MG63 (cell line): Measurements from ENCODE around the gene COL1A2. TPM values are rescaled to one million over a fixed set of nuclear protein-coding genes. Genes with fewer than 3 reads are reported as not detected.

Experiments
- DNase-seq: peaks from one replicate; pipeline ENCODE4 v3.0.0-alpha.2; 2020
- H3K27me3 ChIP-seq: fragments of 250-450 bp; sonication (Bioruptor Pico); 2 replicates; pipeline ENCODE4 v1.5.1; 2020; ENCODE audit warnings: mild to moderate bottlenecking, moderate library complexity
- H3K36me3 ChIP-seq: fragments of 250-450 bp; sonication (Bioruptor Pico); 2 replicates; pipeline ENCODE4 v1.5.1; 2020; ENCODE audit warnings: mild to moderate bottlenecking, moderate library complexity
- H3K4me3 ChIP-seq: fragments of 250-450 bp; sonication (Bioruptor Pico); 2 replicates; pipeline ENCODE4 v1.5.1; 2020; ENCODE audit warnings: mild to moderate bottlenecking, moderate library complexity
- H3K9me3 ChIP-seq: fragments of 250-450 bp; sonication (Bioruptor Pico); 2 replicates; pipeline ENCODE4 v1.5.1; 2020; ENCODE audit warnings: mild to moderate bottlenecking, moderate library complexity
- total RNA-seq: library from RNA; depleted of rRNA; stranded (reverse); fragments of >200 nt; shearing (Covaris generic); gene quantifications from 2 replicates; pipeline ENCODE4 v1.2.3, GENCODE V29; 2014; ENCODE audit warnings: low replicate concordance

Gene COL1A2
- total RNA-seq, 1 experiment from 2014 or later = 306 TPM

DNA sequence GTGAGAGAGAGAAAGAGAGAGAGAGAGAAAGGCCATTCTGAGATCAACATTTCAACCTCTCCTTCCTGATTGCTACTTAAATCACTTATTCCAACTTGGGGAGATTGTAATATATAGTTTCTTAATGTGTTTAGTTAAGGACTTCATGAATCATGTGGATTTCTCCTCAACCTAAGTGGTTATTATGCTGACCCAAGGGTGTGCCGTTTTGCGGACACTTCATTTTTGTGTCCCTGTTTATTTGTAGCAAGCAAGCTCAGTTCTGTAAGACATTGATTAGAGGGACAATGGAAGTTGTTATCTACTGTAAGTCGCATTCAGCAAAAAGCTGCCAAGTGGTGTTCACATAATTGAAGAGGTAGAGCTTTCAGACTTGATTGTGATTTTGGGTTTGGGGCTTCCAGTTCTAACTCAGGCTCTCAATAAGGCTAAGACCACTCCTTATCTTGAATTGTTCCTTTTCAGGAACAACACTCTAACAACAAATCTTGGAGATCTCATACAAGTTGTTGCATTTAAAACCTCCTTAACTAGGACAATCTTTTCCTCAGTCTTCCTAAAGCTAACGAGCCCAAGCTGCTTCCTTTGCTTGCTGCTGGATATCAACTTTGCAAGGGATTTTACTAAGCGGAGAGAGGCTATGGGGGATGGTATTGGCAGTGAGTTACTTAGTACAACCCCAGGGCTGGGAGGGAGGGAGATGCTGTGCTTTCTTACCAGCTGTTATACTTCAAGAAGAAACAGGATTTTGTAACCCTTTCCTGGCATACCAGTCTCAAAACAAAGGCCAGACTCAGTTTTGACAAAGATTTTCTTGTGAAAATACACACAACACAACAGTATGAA is 19.8 kb upstream of the COL1A2 start:
- Histone ChIP-seq H3K36me3 (no peaks in the 10 kb centered on the region), H3K27me3 (no peaks in the 10 kb centered on the region), H3K4me3 (peak overlapping the region; percentile 16; the same call in 1 of the 2 replicates), H3K9me3 (no peaks in the 10 kb centered on the region)
- DNase-seq = peak; percentile 64

DNA sequence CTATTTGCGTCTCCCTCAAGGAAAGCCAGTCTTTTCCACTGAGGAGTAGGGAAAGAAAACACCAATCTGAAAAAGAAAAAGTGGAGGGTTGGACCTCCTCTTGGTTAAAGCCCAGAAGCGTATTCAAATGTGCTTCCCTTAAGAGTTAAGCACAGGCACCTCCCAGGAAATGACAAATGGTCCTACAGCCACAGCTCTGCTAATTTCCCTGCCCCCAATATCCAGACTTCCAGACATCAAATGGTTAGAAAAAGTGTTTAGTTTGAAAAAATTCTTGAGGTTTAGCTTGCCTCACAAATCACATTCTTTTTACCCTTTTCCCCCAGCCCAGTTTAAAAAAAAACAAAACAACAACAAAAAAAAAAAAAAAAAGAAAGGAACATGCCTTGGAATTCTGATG is 19.0 kb upstream of the COL1A2 start:
- DNase-seq = peak; percentile 61
- no peak overlapping the region; the same call in 1 of the 2 replicates for H3K4me3 ChIP-seq
- no peaks in the 10 kb centered on the region for H3K9me3 ChIP-seq
- H3K36me3 ChIP-seq = no peaks in the 10 kb centered on the region
- H3K27me3 ChIP-seq = no peaks in the 10 kb centered on the region

DNA sequence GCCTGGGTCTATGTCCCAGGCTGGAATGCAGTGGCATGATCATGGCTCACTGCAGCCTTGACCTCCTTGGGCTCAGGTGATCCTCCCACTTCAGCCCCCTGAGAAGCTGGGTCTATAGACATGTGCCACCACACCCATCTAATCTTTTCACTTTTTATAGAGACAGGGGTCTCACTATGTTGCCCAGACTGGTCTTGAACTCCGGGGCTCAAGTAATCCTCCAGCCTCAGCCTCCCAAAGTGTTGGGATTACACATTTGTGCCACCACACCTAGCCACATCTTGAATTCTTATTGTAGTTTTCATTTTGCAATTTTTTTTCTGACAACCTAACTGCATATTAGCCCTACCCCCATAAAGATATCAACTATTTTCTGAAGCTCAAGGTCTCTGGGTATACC is 18.4 kb upstream of the COL1A2 start:
- no peaks in the 10 kb centered on the region for H3K9me3 ChIP-seq
- no peak overlapping the region for H3K4me3 ChIP-seq
- no peak for DNase-seq
- H3K27me3 ChIP-seq = no peaks in the 10 kb centered on the region
- no peaks in the 10 kb centered on the region for H3K36me3 ChIP-seq

DNA sequence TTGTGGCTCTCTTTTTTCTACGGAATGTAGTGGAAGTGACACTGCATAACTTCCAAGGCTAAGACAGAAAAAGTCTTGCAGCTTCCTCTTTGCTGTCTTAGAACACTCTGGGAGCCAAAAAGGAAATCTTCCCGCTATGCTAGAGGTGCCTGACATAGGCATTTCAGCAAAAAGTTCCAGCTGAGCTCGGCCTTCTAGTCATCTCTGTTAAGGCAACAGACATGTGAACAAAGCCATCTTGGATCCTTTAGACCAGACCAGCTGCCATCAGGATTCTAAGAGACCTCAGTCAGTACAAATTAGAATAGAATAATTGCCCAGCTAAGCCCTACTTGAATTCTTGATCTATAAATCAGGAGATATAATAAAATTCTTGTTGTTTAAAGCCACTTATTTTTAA is 16.3 kb upstream of the COL1A2 start:
- H3K36me3 ChIP-seq = no peaks in the 10 kb centered on the region
- no peak overlapping the region for H3K4me3 ChIP-seq
- H3K9me3 ChIP-seq = no peaks in the 10 kb centered on the region
- H3K27me3 ChIP-seq = no peaks in the 10 kb centered on the region
- DNase-seq = no peak

DNA sequence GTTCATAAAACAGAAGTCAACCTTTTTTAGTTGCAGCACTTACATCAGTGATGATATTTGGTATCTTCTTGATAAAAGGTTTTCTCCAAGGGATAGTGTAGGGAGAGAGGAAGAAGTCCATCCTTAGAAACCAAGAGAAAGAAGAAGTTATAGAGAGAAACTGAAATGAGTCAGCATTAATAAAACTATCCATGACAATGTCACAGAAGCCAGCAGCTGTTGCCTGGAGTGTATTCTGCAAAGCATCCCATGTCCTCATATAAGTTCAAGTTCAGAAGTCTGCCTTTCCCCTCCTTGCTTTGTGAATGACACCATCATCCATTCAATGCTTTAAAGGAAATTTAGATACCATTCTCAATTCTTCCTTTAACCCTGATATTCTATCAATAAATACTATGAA is 14.4 kb upstream of the COL1A2 start:
- Histone ChIP-seq H3K27me3 (no peaks in the 10 kb centered on the region), H3K4me3 (no peak overlapping the region), H3K9me3 (no peaks in the 10 kb centered on the region), H3K36me3 (no peaks in the 10 kb centered on the region)
- no peak for DNase-seq

DNA sequence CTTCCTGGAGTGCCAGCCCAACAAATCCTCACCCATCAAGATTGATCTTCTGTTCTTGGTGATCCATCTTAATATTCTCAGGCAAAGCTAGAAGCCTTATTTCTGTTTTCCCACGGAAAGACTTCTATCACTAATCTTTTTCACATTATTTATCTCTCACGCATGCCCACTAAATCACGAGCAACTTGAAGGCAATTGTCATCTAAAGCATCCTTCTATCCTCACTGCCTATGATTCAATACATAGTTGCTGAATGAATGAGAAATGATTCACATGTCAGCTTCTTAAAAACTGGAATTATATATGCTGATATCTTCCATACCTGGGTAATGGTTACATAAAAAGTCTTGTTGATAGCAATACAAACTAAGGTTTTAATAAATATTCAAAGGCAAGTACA is 12.6 kb upstream of the COL1A2 start:
- Histone ChIP-seq H3K4me3 (no peak overlapping the region), H3K36me3 (no peaks in the 10 kb centered on the region), H3K27me3 (no peaks in the 10 kb centered on the region), H3K9me3 (no peaks in the 10 kb centered on the region)
- no peak for DNase-seq

DNA sequence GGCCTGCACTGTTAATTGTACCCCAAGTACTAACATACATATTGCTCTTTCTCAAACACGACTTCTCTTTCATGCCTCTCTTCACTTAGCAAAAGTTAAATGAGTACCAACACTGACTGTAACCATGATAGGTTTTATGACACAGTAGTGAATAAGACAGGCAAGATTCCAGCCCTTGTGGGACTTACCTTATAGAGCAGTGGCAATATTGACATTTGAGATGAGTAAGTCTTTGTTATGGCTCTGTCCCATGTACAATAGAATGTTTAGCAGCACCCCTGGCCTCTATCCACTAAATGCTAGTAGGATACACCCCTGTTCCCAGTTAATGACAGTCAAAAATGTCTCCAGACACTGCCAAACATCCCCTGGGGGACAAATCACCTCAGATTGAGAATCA is 11.9 kb upstream of the COL1A2 start:
- Histone ChIP-seq H3K9me3 (no peaks in the 10 kb centered on the region), H3K36me3 (no peaks in the 10 kb centered on the region), H3K27me3 (no peaks in the 10 kb centered on the region), H3K4me3 (no peak overlapping the region)
- no peak for DNase-seq

DNA sequence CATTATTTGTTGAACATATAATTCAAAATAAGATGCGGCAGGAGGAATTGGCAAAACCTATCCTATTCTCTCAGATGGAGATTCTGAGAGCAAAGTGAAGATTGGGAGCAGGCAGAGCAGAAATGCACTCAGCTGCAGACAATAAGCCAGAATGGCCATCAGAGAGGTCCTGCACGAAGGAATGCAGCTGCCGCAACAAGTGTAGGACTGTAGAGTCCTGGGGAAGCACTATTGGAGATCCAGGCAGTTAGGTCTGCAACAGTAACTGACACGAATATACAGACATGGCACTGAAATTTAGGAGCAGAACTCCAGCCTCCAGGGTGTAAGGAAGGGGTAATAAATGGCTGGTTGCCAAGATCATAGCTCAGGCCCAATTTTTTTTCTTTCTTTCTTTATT is 10.4 kb upstream of the COL1A2 start:
- H3K27me3 ChIP-seq = no peaks in the 10 kb centered on the region
- no peaks in the 10 kb centered on the region for H3K36me3 ChIP-seq
- no peak for DNase-seq
- H3K9me3 ChIP-seq = no peaks in the 10 kb centered on the region
- no peak overlapping the region for H3K4me3 ChIP-seq

DNA sequence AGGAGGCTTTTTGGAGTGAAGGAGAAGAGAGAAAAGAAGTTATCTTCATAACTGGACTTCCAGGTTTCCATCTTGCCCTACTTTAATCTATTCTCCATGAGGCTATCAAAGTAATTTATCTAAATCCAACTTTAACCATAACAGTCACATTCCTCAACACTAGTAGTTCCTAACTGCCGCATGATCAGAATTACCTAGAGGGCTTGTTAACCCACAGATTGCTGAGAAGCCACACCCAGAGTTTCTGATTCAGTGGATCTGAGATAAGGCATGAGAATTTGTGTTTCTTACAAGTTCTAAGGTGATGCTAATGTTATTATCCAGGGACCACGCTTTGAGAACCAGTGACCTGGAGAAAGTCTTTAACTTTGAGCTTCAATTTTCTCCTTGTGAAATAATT is 8.3 kb upstream of the COL1A2 start:
- Histone ChIP-seq H3K4me3 (no peak overlapping the region), H3K36me3 (no peaks in the 10 kb centered on the region), H3K27me3 (no peaks in the 10 kb centered on the region), H3K9me3 (no peaks in the 10 kb centered on the region)
- DNase-seq = no peak

DNA sequence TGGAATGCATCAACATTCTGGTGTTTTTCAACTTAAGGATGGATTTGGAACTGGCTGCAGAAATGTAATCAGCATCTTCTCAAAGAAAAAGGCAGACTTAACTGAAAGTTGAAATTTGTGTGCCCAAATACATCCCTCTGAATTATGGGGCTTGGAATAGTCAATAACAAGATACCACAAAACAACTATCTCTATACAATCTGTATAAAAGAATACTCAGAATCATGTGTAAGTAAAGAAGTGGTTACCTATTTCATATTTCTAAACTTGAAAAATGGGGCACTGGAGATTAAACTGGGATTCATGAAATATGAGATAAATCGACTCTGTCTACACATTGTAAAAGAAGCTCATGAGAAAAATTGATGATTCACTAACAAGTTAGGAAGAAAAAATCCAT is 6.2 kb upstream of the COL1A2 start:
- Histone ChIP-seq H3K27me3 (no peaks in the 10 kb centered on the region), H3K9me3 (no peaks in the 10 kb centered on the region), H3K36me3 (no peaks in the 10 kb centered on the region), H3K4me3 (no peak overlapping the region)
- DNase-seq = no peak

DNA sequence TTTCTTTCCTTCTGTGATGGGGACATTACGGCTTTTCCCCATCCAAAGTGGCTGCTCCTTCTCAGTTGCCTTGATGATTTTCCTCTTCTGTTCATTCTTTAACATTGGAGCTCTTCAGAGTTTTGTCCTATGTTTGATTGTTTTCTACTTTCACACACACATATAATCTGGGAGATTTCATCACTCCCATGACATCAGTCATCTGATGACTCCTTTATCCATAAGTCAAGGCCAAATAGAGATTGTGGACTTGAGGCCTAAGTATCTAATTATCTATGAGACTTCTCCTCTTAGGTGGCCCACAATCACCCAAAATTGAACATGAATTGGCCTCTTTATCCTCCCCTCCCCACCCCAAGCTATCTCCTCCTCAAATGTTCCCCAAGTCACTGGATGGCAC is 5.3 kb upstream of the COL1A2 start:
- no peaks in the 10 kb centered on the region for H3K27me3 ChIP-seq
- no peaks in the 10 kb centered on the region for H3K36me3 ChIP-seq
- no peak overlapping the region for H3K4me3 ChIP-seq
- H3K9me3 ChIP-seq = no peaks in the 10 kb centered on the region
- no peak for DNase-seq

DNA sequence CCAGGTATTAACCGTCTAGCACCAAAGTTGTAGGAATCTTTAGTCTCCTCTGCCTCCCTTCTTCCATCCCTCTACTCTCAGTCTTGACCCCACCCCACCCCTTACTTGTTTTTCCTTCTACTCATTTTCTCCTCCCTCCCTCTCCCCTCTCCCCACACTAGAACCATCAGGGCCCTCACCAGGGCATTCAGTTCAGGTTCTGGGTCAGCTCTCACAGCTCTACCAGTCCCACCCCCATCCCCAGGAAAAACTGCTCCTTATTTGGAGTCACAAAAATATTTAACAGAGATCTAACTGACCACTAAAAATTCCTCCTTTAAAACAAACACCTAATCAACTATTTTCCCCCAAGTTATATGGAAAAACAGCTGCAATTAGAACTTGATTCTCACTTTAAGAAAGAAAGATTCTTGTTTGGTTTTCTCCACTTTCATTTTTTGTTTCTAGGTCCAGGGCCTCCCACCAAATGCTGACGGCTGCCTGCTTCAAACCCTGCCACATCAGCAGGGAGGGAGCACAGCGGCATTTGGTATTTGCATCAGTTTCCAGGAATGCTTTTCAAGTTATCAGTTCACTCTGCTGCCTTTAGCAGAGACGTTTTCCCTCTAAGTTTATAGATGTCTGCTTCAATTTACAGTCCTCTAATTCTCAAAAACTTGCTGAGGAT is 2.8 kb upstream of the COL1A2 start:
- Histone ChIP-seq H3K36me3 (peaks cover 9% of the 10 kb centered on the region), H3K9me3 (no peaks in the 10 kb centered on the region), H3K27me3 (no peaks in the 10 kb centered on the region), H3K4me3 (no peak overlapping the region)
- DNase-seq = peak; percentile 32

DNA sequence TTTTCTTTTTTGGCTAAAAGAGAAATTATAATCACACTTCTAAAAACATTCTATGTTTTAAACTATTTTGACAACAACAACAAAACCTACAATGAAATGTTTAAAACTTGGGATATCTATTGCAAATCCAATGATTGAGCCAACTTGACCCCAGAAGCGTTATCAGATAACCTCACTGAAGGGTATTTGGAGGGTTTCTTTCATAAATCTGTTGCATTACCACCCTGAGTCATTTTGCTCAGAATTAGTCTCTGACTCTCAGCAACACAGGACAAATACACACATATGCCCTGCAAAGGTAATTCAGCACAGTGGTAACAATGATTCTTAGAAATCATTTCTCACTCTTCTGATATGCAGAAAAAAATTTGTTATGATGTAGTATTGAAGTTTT is 2.3 kb upstream of the COL1A2 start:
- no peak for DNase-seq
- H3K4me3 ChIP-seq = no peak overlapping the region
- H3K27me3 ChIP-seq = no peaks in the 10 kb centered on the region

DNA sequence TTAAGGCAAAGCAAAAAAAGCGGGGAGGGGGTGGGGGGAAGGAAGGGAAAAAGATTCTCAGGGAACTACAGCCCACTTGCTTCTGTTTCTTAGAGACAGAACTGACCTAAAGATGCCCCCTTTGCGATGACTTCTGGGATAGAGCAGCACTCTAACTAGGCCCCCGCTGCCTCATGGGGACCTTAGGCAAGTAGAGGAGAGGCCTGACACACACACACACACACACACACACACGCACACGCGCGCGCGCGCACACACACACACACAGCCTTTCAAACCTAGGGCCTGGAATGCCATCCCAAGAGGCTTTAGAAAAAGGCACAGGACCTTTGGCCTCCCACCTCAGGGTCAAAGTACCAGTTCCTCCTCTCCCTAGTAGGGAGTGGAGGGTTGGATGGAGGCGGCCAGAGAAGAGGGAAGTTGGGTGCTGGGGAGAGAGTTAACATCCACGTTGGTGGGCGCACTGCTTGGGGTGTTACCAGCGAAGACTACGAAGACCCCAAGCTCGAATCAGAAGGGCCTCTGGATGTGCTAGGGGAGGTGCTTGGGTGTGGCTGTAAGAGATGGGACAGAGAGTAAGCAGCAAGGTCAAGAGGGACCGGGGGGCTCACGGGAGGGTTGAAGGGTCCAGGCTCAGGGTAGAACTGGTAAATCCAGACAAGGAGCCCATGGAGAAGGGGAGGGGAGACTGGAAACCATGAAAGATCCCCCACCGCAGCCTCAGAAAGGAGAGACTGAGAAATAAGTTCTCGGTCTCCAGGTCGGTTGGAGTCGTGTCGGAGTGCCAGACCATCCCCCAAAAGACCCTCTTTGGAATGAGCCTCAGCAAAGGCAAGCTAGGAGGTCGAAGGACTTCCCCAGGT is 1.2 kb upstream of the COL1A2 start:
- DNase-seq = no peak
- Histone ChIP-seq H3K36me3 (peaks cover 21% of the 10 kb centered on the region), H3K4me3 (peak overlapping the region; percentile 82), H3K27me3 (no peaks in the 10 kb centered on the region), H3K9me3 (no peaks in the 10 kb centered on the region)

More for the DNA sequence above, 2.3 kb upstream of the COL1A2 start:
- Histone ChIP-seq H3K36me3 (peaks cover 12% of the 10 kb centered on the region), H3K9me3 (no peaks in the 10 kb centered on the region)

DNA sequence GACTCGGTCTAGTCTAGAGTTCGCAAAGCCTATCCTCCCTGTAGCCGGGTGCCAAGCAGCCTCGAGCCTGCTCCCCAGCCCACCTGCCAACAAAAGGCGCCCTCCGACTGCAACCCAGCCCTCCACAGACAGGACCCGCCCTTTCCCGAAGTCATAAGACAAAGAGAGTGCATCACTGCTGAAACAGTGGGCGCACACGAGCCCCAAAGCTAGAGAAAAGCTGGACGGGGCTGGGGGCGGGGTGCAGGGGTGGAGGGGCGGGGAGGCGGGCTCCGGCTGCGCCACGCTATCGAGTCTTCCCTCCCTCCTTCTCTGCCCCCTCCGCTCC is 622 bp upstream of the COL1A2 start:
- no peak for DNase-seq

DNA sequence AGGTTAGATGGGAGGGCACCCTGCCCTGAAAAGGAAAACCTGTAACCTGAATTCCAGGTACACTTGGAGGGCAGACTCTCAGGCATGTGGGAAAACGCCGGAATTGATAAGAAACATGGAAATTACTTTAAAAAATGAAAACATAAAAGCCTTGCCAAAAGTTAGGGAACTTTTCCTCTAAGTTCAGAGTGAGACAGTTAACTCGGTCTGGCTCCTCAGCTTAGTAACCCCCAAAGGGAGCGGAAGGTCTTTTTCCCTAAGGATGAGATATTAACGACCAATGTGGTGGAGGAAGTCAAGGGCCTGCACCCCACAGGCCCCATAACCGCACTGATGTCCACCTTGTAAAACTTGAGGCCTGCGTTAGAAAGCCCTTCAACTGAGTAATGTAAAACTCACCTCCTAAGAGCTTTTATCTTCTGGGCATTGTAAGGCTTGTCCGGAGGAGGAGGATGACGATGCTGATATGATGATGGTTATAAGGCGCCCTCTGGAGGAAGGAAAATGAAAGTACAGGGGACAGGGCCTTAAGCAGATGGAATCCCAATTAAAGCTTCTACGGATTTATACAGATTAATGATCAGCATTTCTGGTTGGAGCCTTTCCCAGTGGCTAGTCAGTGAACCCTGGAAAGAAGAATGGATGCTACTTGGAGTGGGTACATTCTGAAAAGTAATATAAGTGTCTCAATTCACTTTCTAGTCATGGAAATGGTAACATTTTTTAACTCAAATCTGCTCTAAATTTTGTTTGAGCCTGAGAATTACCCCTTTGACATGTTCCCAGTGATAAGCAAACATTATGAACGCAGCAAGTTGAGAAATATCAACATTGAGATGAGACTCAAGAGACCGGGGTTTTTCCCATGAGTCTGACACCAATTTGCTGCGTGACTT is 694 bp downstream of the COL1A2 start:
- DNase-seq = peak; percentile 30
- peaks cover 40% of the 10 kb centered on the region for H3K36me3 ChIP-seq
- H3K4me3 ChIP-seq = peak overlapping the region; percentile 82
- H3K27me3 ChIP-seq = no peaks in the 10 kb centered on the region
- no peaks in the 10 kb centered on the region for H3K9me3 ChIP-seq

More for the DNA sequence above, 622 bp upstream of the COL1A2 start:
- no peaks in the 10 kb centered on the region for H3K9me3 ChIP-seq
- peaks cover 27% of the 10 kb centered on the region for H3K36me3 ChIP-seq
- H3K27me3 ChIP-seq = no peaks in the 10 kb centered on the region
- peak overlapping the region; percentile 82 for H3K4me3 ChIP-seq
